GM20000 (cell line): ENCODE data around the gene TAS1R3.

ENCODE experiments used
- DNase-seq: peaks from one replicate; pipeline ENCODE4 v3.0.0; 2012; ENCODE audit warnings: low spot score
- CTCF ChIP-seq: IDR thresholded peaks from 2 replicates; pipeline ENCODE4 v1.5.1; 2012; ENCODE audit warnings: mild to moderate bottlenecking, control low read depth; ENCODE audit errors: extremely low read depth, missing control alignments

Gene TAS1R3

GRCh38 chr1:1370771-1371300, 39.8 kb downstream of the TAS1R3 start:
- TF ChIP-seq CTCF = no peak
- DNase-seq = no peak

- DNase-seq = no peak
- no peak for TF ChIP-seq CTCF
Observed at GRCh38 chr1:1371364-1371745, 40.3 kb downstream of the TAS1R3 start.

- TF ChIP-seq CTCF = peak; percentile 84
Observed at GRCh38 chr1:1371746-1372711, 40.9 kb downstream of the TAS1R3 start.

GRCh38 chr1:1373051-1373814, 42.2 kb downstream of the TAS1R3 start:
- DNase-seq = no peak
- TF ChIP-seq CTCF = no peak

More at GRCh38 chr1:1371746-1372711, 40.9 kb downstream of the TAS1R3 start:
- peak; percentile 89 for DNase-seq

- no peak for DNase-seq
- TF ChIP-seq CTCF = no peak
Observed at GRCh38 chr1:1373815-1374588, 42.9 kb downstream of the TAS1R3 start.

- no peak for TF ChIP-seq CTCF
Observed at GRCh38 chr1:1374589-1374928, 43.5 kb downstream of the TAS1R3 start.

More at GRCh38 chr1:1374589-1374928, 43.5 kb downstream of the TAS1R3 start:
- no peak for DNase-seq
